ENCODE data around the gene RAD9A.
A peak's percentile ranks its signal among the peaks of the same experiment; 100 is the strongest.

Gene RAD9A

DNA sequence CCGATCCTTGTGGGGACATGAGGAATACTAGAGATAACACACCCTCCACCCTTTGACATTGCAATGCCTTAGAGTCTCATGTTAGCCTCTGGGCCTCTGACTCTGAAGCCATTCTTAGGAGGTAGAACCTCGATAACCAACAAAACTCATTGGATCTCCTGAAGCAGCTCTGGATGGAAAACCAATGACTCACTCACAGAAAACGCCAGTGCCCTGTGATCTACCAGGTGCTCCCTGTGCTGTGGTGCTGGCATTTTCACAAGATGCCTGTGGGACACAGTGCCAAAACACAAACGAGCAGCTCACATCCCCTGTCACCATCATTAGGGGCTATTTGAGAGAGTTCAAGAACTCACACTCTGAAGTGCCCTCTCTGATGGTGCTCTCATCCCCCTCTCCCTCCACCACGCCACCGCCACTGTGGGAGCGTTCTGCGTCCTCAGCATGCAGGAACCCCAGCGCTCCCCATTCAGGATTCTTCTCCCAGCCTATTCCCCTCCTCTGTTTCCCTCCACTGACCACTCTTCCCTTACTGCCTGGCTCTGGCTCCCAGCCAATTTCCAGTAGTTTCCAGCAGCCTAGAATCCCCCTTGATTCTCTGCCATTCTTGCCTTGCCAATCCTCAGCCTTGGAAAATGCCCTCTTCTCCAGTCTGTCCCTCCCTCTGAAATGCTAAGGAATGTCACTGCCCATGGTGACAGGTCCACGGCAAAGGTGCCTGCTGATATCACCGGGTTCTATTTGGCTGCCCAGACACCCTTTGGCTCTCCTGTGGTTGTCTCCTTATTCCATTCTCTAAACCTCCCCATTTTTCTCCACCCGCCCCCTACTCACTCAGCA, 33.7 kb upstream of the RAD9A start:
- no peak for DNase-seq

DNA sequence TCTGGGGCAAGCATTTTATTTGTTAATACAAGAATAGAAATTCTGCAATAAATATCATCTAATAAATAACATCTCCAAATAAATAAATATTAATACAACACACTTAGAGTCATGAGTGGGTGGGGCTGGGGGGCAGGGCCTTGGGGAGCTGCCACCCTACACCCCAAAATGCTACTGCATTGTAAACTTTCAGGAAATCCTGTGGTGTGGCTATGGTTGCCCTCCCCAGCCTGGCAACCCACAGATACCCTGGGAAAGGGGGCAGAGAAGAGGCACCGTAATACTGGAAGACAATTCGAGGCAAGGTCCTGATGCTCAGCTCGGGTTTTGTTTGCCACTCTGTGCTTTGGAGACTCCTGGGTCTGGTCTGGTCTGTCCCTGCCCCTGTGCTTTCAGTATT, 27.6 kb upstream of the RAD9A start:
- no peak for DNase-seq

DNA sequence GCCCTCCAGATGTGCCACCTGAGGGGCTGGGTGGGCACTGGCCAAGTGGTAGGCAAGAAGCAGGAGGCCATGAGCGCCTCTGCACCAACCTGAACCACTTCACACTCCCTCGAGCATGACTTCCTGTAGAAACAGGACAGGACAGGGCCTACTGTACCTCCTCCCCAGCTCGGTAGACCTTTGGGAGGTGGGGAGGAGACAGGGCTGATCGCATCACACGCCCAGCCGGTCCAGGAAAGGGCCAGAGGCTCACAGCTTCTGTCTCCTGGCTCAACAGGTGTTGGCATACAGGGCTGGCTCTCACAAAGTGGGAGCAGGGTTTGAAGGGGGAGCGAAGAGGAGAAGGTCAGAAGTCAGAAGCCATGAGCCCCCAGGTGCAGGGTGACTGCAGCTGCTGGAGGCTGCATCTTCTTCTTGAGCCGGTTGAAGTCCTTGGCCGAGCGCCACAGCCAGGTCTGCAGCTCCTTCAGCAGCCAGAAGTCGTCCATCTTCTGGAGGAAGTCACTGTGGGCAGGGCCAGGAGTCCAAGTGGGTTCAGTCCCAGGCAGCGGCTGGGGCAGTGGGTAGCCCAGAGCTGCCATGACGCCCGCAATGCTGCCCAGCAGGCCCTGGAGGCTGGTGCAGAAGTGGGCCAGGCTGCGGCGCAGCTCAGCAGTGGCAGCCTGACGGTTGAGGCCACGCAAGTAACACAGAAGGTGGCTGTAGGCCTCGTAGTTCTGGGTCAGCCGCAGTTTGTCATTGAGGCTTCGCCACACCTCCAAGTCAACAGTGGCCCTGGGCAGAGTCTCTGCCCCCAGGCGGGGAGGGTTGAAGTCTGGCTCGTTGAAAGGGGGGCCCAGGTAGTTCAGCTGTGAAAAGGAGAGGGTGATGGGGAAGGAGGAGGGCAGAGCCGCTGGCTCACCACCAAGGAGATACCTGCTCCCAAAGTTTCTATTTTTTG, 26.7 kb upstream of the RAD9A start:
- DNase-seq = no peak

DNA sequence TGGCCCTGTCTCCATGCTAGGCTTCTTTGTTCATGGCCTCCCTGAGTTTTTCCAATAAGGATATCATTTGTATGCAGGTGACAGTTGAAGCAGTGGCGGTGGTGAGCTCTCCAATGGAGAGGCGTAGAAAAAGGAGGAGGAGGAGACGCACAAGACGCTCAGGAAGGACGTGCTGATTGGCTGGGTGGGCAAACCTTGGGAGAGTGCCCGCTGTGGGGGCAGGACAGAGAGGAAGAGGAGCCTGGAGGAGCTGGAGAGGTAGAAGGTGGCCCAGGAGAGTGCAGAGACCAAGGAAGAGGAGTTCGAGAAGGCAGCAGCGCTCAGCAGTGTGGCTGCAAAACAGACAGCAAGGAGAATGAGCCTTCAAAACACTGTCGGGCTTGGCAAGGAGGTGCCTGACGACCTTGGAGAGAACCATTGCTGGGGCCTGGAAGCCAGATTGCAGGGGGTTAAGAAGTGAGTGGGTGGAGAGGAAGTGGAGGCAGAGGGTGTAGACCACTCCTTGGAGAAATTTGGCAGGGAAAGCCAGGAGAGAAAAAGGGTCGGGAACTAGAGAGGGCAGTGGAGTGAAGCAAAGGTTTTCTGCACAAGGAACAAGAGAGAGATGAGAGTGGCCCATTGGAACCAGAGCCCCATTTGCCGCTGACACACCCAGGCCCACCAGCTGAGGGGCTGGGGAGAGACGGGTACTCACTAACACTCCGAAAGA, 25.9 kb upstream of the RAD9A start:
- DNase-seq = no peak

DNA sequence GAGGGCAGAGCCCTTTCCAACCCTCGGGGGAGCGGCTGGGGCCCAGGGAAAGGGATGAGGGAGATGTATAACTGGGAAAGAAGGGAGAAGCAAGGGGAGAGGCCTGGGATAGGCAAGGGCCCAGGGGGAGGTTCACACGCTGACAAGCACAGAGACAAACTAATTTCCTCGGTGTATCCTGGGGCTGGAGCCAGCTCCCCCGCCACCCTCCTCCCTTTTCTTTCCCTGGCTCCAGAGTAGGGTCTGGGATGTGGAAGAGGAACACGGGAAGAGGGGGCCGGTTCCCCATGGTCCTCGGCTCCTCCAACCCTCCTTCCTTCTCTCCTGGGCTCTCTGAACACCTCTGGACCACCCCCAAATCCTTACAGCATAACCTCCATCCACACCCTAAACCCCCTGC, 25.2 kb upstream of the RAD9A start:
- no peak for DNase-seq

DNA sequence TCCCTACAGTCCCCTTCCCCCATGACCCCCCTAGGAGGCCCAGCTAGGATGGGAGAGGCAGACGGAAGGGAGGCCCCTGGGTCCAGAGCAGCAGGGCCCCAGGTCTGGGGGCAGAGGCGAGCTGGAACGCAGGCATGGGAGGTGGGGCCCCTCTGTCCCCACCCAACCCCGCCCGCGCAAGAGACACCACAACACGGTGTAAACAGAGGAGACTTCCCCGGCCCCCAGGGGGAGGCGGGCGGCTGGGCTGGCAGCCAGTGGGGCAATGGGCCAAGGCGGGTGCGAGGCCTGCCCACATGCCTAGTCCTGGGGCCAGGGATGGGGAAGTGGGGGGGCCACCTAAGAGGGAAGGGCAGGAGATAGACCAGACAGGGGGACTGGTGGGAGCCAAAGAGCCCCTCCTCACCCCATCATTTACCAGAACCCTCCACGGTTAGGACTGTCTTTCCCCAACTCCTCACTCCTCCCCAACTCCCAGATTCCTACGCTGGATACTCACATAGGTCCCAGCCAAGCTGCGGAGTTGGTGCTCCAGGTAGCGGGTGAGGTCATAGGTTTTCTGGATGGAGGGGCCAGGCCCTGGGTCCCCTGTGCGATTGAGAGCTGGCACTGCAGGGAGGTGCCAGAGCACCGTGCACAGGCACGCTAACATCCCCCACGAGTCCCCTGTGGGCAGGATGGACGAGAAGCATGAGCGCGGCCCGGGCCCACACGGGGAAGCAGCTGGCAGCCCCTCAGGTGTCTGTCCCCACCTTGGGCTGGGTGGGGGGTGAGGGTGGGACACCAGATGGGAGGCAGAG, 24.6 kb upstream of the RAD9A start:
- no peak for DNase-seq

DNA sequence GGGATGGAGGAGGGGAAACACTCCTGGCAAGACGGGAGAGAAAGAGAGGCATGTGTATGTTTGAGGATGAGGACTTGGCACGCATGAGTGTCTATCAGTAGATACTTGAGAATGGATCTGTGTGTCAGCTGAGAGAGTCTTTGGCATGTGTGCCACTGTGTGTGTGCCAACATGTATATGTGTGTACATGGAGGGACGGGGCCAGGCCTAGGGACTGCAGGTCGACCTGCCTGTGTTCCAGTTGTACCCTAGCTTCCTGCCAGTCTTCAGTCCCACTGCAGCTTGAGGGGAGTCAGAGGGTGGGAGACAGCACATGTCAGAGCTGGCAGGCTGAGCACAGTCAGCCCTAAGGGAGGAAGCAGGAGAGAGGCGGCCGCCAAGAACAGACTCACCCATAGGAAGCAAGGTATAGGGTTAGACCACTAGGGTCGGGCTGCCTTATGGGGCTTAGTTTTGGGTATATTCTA, 24.0 kb upstream of the RAD9A start:
- no peak for DNase-seq

DNA sequence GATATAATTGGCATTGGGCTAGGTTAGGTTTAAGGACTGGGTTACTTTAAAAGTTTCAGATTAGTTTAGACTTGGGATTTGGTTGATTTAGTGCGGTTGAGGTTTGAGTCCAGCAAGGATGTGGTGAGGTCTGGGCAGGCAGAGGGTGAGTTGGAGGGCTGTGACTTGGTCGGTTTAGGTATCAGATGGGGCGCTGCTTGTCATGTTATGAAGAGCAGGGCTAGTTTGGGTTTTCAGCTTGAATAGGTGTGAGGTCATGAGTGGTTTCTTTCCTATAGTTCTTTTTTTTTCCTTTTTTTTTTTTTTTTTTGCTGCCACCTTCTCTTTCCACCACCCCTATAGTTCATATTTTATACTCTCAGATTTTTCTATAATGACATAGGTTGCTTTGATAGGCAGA, 23.2 kb upstream of the RAD9A start:
- no peak for DNase-seq

DNA sequence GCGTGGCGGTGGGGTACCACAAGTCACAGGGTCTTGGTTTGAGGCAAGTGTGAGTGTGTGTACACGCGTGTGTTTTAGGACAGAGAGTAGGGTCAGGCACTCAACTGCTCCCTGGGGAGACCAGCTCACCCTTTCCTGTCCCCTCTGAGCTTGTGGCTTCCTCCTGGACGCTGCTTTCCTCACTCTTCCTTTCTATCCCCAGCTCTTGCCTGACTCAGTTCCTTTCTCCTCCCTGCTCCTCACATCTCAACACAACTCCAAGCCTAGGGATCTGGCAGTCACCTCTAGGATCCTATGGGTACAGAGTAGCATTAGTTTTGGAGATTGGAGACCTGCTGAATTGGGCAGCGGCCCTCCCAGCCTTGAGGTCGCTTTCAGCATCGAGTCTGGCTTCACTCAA, 22.5 kb upstream of the RAD9A start:
- DNase-seq = no peak

DNA sequence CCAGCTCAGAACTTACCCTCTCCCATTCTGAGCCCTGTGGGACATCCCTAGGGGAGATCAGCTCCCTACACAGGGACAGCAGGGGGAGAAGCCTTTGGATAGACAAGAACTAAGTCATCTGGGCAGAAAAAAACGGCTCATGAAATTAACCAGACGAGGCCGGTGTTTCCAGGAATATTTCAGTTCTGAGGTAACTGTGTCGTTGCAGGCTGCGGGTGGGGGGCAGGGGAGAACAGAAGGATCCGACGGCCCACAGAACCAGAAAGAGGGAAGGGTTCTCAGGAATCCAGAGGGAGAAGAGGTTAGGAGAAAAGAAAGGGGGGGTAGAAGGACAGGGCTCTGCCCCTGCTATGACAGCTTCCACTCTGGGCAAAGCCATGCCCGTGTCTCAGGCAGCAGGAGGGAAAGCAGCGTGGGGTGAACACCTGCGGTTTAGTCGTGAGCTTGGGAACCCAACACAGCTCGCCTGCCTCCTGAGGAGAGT, 21.9 kb upstream of the RAD9A start:
- DNase-seq = peak; percentile 70

DNA sequence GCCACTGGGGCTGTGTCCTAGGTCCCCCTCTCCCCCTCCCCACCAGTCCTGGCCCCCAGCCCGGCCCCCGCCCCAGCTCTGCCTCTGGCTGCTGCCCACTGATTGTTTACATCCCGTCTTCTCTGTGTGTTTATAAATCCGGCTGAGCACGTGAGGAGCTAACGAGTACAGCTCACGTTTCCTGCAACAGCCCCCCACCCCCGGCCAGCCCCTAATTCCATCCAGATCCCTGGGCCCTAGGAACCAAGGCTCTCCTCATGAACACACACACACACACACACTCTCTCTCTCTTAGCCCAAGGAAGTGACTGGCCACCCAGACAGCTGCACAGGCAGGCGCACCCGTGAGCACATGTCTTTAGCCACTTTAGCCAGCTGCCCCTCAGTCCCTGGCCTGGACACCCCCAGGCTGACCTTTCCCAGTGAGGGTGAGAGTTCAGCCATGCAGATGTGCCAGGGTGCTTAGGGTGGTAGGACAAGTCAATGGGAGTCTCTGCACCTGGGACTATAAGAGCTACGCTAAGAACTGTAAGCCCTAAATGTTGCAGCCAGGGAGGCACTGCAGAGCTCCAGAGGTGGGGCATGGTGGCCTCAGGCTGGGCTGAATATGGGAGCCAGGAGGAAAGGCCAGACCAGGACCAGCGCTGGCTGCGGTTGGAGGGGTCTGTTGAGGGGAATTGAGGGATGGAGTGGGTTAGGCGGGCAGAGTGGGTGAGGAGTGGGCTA, 21.3 kb upstream of the RAD9A start:
- DNase-seq = peak; percentile 70

DNA sequence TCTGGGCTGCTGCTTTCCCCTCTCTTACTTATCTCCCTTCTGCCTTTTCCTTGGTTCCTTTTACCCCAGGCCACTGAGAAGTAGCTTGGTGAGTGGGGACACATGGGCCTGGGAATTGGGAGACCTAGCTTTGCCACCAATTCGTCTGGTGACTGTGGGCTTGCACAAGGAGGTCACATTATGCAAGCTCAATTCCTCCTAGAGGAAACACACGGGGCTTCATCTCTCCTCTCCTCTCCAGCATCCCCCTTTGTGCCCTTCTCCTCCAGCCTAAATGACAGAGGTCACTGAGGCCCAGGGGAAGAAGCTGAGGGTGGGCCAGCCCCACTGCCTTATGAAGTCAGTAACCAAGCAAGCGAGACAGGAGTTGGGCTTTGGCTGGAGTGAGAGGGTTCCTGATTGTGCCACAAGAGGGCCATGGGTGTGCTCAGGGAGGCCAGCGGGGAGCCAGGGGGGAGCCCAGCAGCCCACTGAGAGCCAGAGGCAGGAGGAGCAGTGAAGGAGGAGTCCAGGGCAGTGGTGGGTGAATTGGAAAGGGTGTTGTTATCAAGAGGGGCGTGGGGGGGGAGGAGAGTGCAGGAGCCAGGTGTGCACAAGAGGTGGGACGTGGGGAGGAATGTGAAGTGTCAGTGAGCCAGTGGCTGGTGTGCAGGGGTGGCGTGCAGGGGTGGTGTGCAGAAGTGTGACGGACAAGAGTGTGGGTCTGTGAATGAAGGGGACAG, 20.4 kb upstream of the RAD9A start:
- DNase-seq = no peak

DNA sequence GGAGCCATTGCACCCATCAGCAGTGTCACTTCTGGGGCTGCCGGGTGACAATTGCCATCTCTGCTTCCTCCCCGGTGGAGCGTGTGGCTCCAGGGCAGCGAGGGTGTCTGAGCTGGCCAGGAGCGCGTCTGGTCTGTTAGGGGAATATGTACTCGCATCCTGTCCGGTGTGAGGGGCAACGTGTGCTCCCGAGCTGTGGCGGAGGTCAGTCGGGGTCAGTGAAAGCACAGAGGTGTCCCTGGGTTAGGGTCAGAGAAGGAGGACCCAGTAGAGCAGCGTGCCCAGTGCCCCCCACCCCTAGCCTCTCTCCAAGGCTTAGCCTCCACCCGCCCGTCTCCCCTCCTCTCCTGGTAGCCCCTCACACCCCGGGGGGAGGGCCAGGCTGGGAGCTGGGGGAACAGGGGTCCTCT, 19.9 kb upstream of the RAD9A start:
- DNase-seq = no peak

DNA sequence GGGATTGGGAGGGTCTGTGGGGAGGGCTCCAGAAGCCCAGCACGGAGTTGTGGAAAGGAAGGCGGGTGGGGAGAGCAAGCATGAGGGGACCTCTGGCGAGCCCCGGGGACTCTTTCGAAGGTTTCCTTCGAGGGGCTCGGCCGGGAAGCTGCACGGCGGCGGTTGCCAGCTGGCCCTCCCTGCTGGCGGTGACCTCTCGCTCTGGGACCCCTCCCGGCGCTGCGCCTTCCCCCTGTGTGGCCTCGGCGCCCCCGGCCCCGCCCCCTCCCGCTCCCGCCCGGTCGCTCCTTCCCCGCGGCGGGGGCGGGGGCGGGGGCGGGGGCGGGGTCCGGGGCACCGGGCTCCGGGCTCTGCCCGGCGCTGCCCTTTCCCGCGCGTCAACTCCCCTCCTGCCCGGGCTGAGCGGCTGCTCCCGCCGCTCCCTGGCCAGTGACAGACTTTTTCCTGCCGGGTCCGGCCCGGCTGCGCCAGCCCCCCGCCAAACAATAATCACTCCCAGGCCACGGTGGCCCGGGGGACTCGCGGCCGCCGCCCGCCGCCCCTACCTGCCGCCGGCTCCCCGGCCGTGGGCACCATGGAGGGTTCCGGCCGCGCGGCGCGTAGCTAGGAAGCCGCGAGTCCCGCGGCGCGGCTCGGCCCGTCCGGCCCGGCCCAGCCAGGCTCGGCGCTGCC, 19.3 kb upstream of the RAD9A start:
- no peak for DNase-seq

DNA sequence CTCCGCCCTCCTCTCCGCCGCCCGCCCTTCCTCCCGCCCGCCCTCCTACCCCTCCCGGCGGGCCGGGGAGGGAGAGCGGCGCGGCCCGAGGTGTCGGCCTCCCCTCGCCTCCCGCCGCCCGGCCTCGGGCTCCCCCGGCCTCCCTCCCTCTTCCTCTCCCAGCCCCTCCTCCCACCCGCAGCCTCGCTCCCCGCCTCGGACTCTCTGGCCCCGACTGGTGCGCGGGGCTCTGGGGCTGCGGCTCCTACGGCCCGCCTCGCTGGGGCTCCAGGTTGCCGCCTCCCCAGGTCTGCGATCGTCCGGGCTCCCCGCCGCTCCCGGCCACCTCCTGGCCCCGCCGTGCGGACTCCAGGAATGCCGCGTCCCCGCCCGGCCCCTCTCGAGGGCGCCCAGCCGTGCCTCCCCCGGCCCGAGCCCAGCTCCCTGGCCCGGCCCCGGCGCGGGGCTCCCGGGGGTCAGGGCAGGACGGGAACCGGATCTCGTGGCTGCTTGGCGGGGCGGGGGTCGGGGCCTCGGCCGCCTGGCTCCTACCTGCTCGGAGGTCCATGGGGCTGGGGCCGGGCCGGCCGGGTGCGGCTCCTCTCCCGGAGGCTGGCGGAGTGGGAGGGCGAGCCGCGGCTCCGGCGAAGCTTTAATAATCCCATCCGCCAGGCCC, 18.7 kb upstream of the RAD9A start, which contains the start of gene CLCF1:
Gene CLCF1 (minus strand): TSS at position 606 of the 655 bp plus-strand sequence. CDS start 59 bp downstream, at position 547.
- no peak for DNase-seq

DNA sequence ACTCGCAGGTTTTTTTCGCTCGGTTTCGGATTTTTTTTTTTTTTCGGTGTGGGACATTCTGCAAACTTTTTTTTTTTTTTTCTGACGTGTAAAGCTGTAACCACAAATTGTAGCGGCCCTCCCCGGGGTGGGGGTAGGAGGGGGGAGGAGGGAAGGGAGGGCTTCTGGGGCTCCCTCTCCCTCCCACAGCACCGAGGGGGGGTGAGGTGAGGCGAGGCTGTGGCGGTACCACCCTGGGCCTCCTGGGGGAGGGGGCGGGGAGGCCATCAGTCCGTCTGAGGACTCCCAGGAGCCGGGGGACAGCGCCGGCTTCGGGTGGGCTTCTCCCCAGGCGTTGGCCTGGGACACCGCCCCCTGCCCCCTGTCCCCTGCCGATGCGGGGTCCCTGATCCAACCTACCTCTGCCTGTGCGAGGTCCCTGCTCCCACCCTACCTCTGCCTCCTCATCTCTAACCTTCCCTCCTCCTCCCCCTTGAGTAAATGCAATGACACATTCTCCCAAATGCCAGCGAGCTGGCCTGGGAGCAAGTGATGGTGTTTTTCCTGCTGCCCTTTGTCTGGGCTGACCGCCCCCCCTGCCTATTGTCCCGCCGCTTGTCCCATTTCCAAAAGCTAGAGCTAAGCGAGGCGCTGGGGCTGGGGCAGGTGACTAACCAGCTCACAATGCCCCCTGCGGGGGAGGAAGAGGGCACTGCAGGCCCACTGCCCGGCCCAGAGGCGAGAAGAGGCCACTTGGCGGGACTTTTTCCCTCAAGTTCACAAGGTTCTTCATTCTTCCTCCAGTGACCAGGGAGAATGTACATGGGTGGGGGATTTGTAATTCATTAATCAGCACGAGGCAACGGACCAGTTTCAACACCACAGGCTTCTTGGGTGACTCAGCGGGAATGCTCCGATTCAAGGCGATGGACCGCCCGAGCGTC, 17.9 kb upstream of the RAD9A start:
- no peak for DNase-seq

DNA sequence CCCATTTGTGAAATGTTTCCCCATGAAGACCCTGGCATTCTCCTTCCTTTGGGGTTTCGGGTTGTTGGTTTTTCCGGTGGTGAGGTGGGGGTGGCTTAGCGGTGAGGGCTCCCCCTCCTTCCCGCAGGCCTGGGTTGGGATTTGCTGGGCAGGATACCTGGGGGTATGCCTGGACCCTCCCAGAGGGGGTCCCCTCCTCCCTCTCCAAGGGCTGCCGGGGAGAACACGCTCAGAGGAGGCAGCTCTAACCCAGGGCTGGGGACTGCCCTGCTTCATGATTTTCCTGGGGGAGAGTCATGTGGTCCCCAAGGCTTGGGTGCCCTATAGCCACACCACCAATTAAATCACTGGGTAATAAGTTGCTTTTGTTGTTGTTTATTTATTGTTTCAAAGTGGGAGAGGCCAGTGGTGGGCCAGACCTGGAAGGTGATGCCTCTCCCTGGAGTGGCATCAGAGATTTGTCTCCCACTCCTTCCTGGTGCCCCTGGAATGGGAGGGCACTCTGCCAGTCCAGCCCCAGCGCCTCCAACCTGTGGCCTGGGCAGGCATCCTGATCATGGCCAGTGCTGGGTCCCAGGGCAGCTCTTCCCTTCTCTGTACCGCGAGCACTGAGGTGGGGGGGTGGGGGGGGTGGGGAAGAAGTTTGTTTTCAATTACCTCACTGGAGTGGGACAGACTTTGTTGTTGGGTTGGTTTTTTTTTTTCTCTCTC, 17.1 kb upstream of the RAD9A start:
- DNase-seq = no peak
